Measurements from ENCODE around the gene MED12. TPM values are rescaled to one million over a fixed set of nuclear protein-coding genes. Genes with fewer than 3 reads are reported as not detected.

Gene MED12
- total and polyA plus RNA-seq, 2 experiments from 2014 or later = 7.1 to 40.6 TPM

GRCh38 chrX:71184803-71185495, 66.6 kb downstream of the MED12 start (continued):
- no peak for TF ChIP-seq CREB1 (CRISPR knock-in tag; IDR thresholded peaks at IDR 0.05; ENCODE audit: low read depth)
- TF ChIP-seq ZNF114 (CRISPR knock-in tag; IDR thresholded peaks at IDR 0.05) = no peak
- no peak for TF ChIP-seq ZNF462 (CRISPR knock-in tag; IDR thresholded peaks at IDR 0.05)
- no peak for TF ChIP-seq ZNF331 (CRISPR knock-in tag; IDR thresholded peaks at IDR 0.05; ENCODE audit: low read depth)

- H3K4me3 ChIP-seq = no peak overlapping the region
- peaks cover 1% of the 10 kb centered on the region for H3K27me3 Mint-ChIP-seq (ENCODE audit: insufficient read depth, low read depth, poor library complexity)
- peak overlapping the region; percentile 74 for H3K27ac Mint-ChIP-seq
- H3K27me3 ChIP-seq (ENCODE audit: insufficient read depth) = no peaks in the 10 kb centered on the region
- H2AFZ ChIP-seq = no peak overlapping the region
- H3K9me3 Mint-ChIP-seq = no peaks in the 10 kb centered on the region
- peaks cover 17% of the 10 kb centered on the region for H3K4me1 Mint-ChIP-seq
- H3K9me2 ChIP-seq (ENCODE audit: insufficient read depth) = peaks cover 4% of the 10 kb centered on the region; the same call in 1 of the 2 replicates
- H3F3A ChIP-seq (replicated peaks; ENCODE audit: low read depth) = no peaks in the 10 kb centered on the region
- no peaks in the 10 kb centered on the region for H4K20me1 ChIP-seq (replicated peaks; ENCODE audit: insufficient read depth)
- no peaks in the 10 kb centered on the region for H3K36me3 ChIP-seq (ENCODE audit: insufficient read depth)
- peaks cover 6% of the 10 kb centered on the region for H3K4me1 ChIP-seq (ENCODE audit: insufficient read depth)
- no peak; the same call in 2 of the 3 replicates for ATAC-seq
- TF ChIP-seq STAT1 (IDR thresholded peaks at IDR 0.05; ENCODE audit: unreplicated experiment) = no peak
- peak; percentile 48; the same call in 1 of the 2 replicates for TF ChIP-seq NANOG (IDR thresholded peaks at IDR 0.05; ENCODE audit: borderline replicate concordance)
- no peaks in the 10 kb centered on the region for H3K36me3 Mint-ChIP-seq (ENCODE audit: low read depth)
- H3K27ac ChIP-seq (ENCODE audit: low read depth) = peak overlapping the region; percentile 87; the same call in 1 of the 2 replicates
- peak; percentile 38 for DNase-seq (ENCODE audit: low spot score)
- no peak overlapping the region for H3K4me3 Mint-ChIP-seq
- H3K4me2 ChIP-seq = no peak overlapping the region
- no peaks in the 10 kb centered on the region for H3K79me2 ChIP-seq (replicated peaks; ENCODE audit: insufficient read depth)
Observed at GRCh38 chrX:71191248-71191647, 72.9 kb downstream of the MED12 start.

Small RNA genes lying within 50 kb of the gene (small RNA-seq; reads per million reads assigned to genes)
- gene CXorf65 (ENCODE audit: low replicate concordance) = not detected

Other genes with a start within 250 kb of the MED12 start
- gene TEX11, start 209.9 kb upstream of the MED12 start, total RNA-seq (2014; rRNA removed; shearing (Covaris generic)) = 0.85 and 1.0 TPM in 2 replicates
- 0.28 and 0.60 TPM in 2 replicates for gene TEX11, start 209.9 kb upstream of the MED12 start, polyA plus RNA-seq (2016; fragmentation: Nextera tagmentation; extraction: Ambion mirVana)
- 301 and 325 TPM in 2 replicates for gene SLC7A3, start 187.5 kb upstream of the MED12 start, total RNA-seq (2014; rRNA removed; shearing (Covaris generic))
- 153 and 157 TPM in 2 replicates for gene SLC7A3, start 187.5 kb upstream of the MED12 start, polyA plus RNA-seq (2016; fragmentation: Nextera tagmentation; extraction: Ambion mirVana)
- gene SNX12, start 50.3 kb upstream of the MED12 start, total RNA-seq (2014; rRNA removed; shearing (Covaris generic)) = 70.8 and 75.3 TPM in 2 replicates
- 27.9 and 28.5 TPM in 2 replicates for gene SNX12, start 50.3 kb upstream of the MED12 start, polyA plus RNA-seq (2016; fragmentation: Nextera tagmentation; extraction: Ambion mirVana)
- 26.6 and 31.4 TPM in 2 replicates for gene FOXO4, start 22.7 kb upstream of the MED12 start, total RNA-seq (2014; rRNA removed; shearing (Covaris generic))
- 7.0 and 8.0 TPM in 2 replicates for gene FOXO4, start 22.7 kb upstream of the MED12 start, polyA plus RNA-seq (2016; fragmentation: Nextera tagmentation; extraction: Ambion mirVana)
- gene CXorf65, start 11.9 kb upstream of the MED12 start, total RNA-seq (2014; rRNA removed; shearing (Covaris generic)) = not detected in 2 replicates
- gene CXorf65, start 11.9 kb upstream of the MED12 start, polyA plus RNA-seq (2016; fragmentation: Nextera tagmentation; extraction: Ambion mirVana) = 0.79 and 1.1 TPM in 2 replicates
- not detected in 2 replicates for gene IL2RG, start 7.0 kb upstream of the MED12 start, total RNA-seq (2014; rRNA removed; shearing (Covaris generic))
- gene IL2RG, start 7.0 kb upstream of the MED12 start, polyA plus RNA-seq (2016; fragmentation: Nextera tagmentation; extraction: Ambion mirVana) = 0.26 and 0.31 TPM in 2 replicates
- gene NLGN3, start 26.2 kb downstream of the MED12 start, total RNA-seq (2014; rRNA removed; shearing (Covaris generic)) = 15.3 and 17.2 TPM in 2 replicates
- 4.5 and 5.2 TPM in 2 replicates for gene NLGN3, start 26.2 kb downstream of the MED12 start, polyA plus RNA-seq (2016; fragmentation: Nextera tagmentation; extraction: Ambion mirVana)
- gene GJB1, start 104.6 kb downstream of the MED12 start, total RNA-seq (2014; rRNA removed; shearing (Covaris generic)) = 0.14 TPM in 1 of 2 replicates, not detected in the other
- not detected in 2 replicates for gene GJB1, start 104.6 kb downstream of the MED12 start, polyA plus RNA-seq (2016; fragmentation: Nextera tagmentation; extraction: Ambion mirVana)
- 67.6 and 71.1 TPM in 2 replicates for gene ZMYM3, start 135.5 kb downstream of the MED12 start, total RNA-seq (2014; rRNA removed; shearing (Covaris generic))
- 31.0 and 37.8 TPM in 2 replicates for gene ZMYM3, start 135.5 kb downstream of the MED12 start, polyA plus RNA-seq (2016; fragmentation: Nextera tagmentation; extraction: Ambion mirVana)
- 643 and 656 TPM in 2 replicates for gene NONO, start 165.0 kb downstream of the MED12 start, total RNA-seq (2014; rRNA removed; shearing (Covaris generic))
- 329 and 342 TPM in 2 replicates for gene NONO, start 165.0 kb downstream of the MED12 start, polyA plus RNA-seq (2016; fragmentation: Nextera tagmentation; extraction: Ambion mirVana)
- 3.2 and 10.9 TPM in 2 replicates for gene ITGB1BP2, start 183.2 kb downstream of the MED12 start, total RNA-seq (2014; rRNA removed; shearing (Covaris generic))
- gene ITGB1BP2, start 183.2 kb downstream of the MED12 start, polyA plus RNA-seq (2016; fragmentation: Nextera tagmentation; extraction: Ambion mirVana) = 0.89 and 2.0 TPM in 2 replicates
- 25.6 and 26.9 TPM in 2 replicates for gene TAF1, start 247.8 kb downstream of the MED12 start, total RNA-seq (2014; rRNA removed; shearing (Covaris generic))
- gene TAF1, start 247.8 kb downstream of the MED12 start, polyA plus RNA-seq (2016; fragmentation: Nextera tagmentation; extraction: Ambion mirVana) = 5.3 and 6.7 TPM in 2 replicates

Measured in GM23338 (cell line).